ENCODE results near the gene RBM20. TPM values are rescaled to one million over a fixed set of nuclear protein-coding genes. Genes with fewer than 3 reads are reported as not detected.

RBM20 gene
- total RNA-seq, 1 experiment from 2014 or later: 0.17 TPM

DNA sequence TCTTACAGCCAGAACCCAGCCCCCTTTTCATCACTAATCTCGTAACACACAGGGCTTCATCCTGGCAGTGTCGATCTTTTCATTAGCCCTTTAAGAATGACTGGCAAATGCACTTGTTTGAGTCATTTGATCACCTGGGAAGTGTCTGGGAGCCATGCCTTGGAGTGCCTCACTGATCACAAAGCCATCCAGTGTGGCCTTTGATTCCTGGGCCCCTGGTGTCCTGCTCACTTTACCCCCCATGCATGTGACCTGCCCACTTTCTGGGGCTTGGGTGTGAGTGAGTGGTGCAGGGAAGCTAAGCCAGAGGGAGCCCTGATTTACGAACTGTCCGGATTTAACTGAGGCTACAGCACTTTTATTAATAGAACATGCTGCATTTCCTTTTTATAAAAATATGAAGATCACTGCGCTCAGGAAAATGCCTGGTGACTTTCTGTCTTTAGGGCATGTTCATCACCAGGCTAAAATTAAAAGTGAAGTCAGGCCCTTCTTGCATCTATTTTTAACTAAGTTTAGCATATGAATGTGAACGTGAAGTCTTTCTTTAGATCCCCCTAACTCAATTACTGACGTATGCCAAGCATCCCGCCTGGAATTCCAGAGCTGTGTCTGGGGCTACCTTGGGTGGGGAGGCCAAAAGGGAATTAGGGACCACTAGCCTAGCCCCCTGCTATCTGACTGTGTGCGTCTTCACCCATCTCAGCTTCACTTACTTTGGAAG lies 23.6 kb downstream of the RBM20 start:
- peak overlapping the region; percentile 0 for H2BK12ac ChIP-seq (ENCODE audit: insufficient read length, low read depth, low read length)
- H3K36me3 Mint-ChIP-seq (ENCODE audit: insufficient read depth in 1 of 3, low read depth in 3 of 3): no peaks in the 10 kb centered on the region
- H3K79me1 ChIP-seq (ENCODE audit: insufficient read depth, low read depth, low read length, poor library complexity, severe bottlenecking): no peaks in the 10 kb centered on the region
- H2BK20ac ChIP-seq (ENCODE audit: low read depth, low read length, poor library complexity, severe bottlenecking): no peak overlapping the region
- peak overlapping the region; percentile 22 to 59; a peak in 4 of 5 replicates for H3K4me3 Mint-ChIP-seq
- H3K79me2 ChIP-seq (ENCODE audit: insufficient read depth, low read length): no peaks in the 10 kb centered on the region
- H3K9ac ChIP-seq (ENCODE audit: extremely low read depth, insufficient read length, low read length): peak overlapping the region; percentile 3
- peaks cover 12% of the 10 kb centered on the region; the same call in 1 of the 2 replicates for H3K4me1 ChIP-seq (ENCODE audit: insufficient read depth, low read length)
- no peak overlapping the region for H3T11ph ChIP-seq (ENCODE audit: low read length)
- peaks cover 9% of the 10 kb centered on the region; the same call in 1 of the 2 replicates for H3K27me3 ChIP-seq (ENCODE audit: insufficient read depth, low read length)
- H2BK5ac ChIP-seq (ENCODE audit: insufficient read length, low read length): no peak overlapping the region
- no peak overlapping the region for H3K56ac ChIP-seq (ENCODE audit: insufficient read length, low read depth, low read length)
- H3K23ac ChIP-seq (ENCODE audit: insufficient read length, low read depth, low read length): no peak overlapping the region
- peak overlapping the region in 2 of 3 experiments; percentile 56 to 90; a peak in 4 of 7 replicates for H3K27ac Mint-ChIP-seq
- H3K4me1 Mint-ChIP-seq: peaks cover 39 to 41% of the 10 kb centered on the region in 2 experiments
- H2BK120ac ChIP-seq (ENCODE audit: low read depth, low read length, poor library complexity, severe bottlenecking): no peak overlapping the region
- H2AFZ ChIP-seq (ENCODE audit: low read length): no peak overlapping the region
- peak overlapping the region; percentile 16 for H3K18ac ChIP-seq (ENCODE audit: insufficient read length, low read depth, low read length)
- no peaks in the 10 kb centered on the region for H4K20me1 ChIP-seq (ENCODE audit: control insufficient read depth, insufficient read depth, insufficient read length)
- H3K9me3 ChIP-seq (ENCODE audit: control insufficient read depth, low read depth, low read length): no peaks in the 10 kb centered on the region
- WGBS (ENCODE audit: extremely low coverage, insufficient read length, low lambda C conversion rate): no CpG with 5 or more reads among the region's 9 CpGs
- H3K9me3 Mint-ChIP-seq: no peaks in the 10 kb centered on the region; a peak in 2 of 5 replicates
- DNase-seq: peak; percentile 67
- peaks cover 56% of the 10 kb centered on the region for H3K27me3 Mint-ChIP-seq (ENCODE audit: low read depth)
- TF ChIP-seq, protein P1, sequence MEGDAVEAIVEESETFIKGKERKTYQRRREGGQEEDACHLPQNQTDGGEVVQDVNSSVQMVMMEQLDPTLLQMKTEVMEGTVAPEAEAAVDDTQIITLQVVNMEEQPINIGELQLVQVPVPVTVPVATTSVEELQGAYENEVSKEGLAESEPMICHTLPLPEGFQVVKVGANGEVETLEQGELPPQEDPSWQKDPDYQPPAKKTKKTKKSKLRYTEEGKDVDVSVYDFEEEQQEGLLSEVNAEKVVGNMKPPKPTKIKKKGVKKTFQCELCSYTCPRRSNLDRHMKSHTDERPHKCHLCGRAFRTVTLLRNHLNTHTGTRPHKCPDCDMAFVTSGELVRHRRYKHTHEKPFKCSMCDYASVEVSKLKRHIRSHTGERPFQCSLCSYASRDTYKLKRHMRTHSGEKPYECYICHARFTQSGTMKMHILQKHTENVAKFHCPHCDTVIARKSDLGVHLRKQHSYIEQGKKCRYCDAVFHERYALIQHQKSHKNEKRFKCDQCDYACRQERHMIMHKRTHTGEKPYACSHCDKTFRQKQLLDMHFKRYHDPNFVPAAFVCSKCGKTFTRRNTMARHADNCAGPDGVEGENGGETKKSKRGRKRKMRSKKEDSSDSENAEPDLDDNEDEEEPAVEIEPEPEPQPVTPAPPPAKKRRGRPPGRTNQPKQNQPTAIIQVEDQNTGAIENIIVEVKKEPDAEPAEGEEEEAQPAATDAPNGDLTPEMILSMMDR (conservative IDR thresholded peaks at IDR 0.05): no peak
- no peak overlapping the region for H4K5ac ChIP-seq (ENCODE audit: insufficient read length, low read depth, low read length)
- no peak overlapping the region for H2AK5ac ChIP-seq (ENCODE audit: insufficient read length, low read length)
- H3K4ac ChIP-seq (ENCODE audit: low read depth, low read length): no peak overlapping the region
- H3K27ac ChIP-seq (ENCODE audit: insufficient read length, low read depth, low read length): no peak overlapping the region
- no peak overlapping the region for H4K8ac ChIP-seq (replicated peaks; ENCODE audit: insufficient read length, low read depth, low read length)
- H3K14ac ChIP-seq (ENCODE audit: insufficient read depth, low read length): peak overlapping the region; percentile 58; the same call in 1 of the 2 replicates
- no peak overlapping the region for H2BK15ac ChIP-seq (ENCODE audit: low read depth, low read length)
- peak overlapping the region; percentile 54 for H3K4me2 ChIP-seq (ENCODE audit: insufficient read depth, insufficient read length, low read length)
- peaks cover 7% of the 10 kb centered on the region for H3K23me2 ChIP-seq (ENCODE audit: insufficient read length, low read depth, low read length, poor library complexity, severe bottlenecking)
- H4K91ac ChIP-seq (ENCODE audit: insufficient read length, low read depth, low read length): no peak overlapping the region
